ENCODE data around the gene NBEAL1. TPM values are rescaled to one million over a fixed set of nuclear protein-coding genes. Genes with fewer than 3 reads are reported as not detected.

The NBEAL1 gene
- total and polyA plus RNA-seq, 9 donors: 4.6 to 36.2 (median 26.2) TPM

- intact Hi-C loops (cut with DNase I): no loop called here
- H3K36me3 ChIP-seq: no peaks in the 10 kb centered on the region
- DNase-seq: no peak
- H3K27ac ChIP-seq: no peak overlapping the region
- 97 to 98% (median 98%) methylated on average over 3 of the region's 3 CpGs for WGBS, 3 donors
- no peaks in the 10 kb centered on the region for H3K27me3 ChIP-seq
- no peaks in the 10 kb centered on the region for H3K9me3 ChIP-seq
- no peaks in the 10 kb centered on the region for H3K4me1 ChIP-seq (ENCODE audit: insufficient read depth)
- TF ChIP-seq POLR2A (IDR thresholded peaks at IDR 0.05) (no peak), CTCF (IDR thresholded peaks at IDR 0.05) (no peak), EP300 (IDR thresholded peaks at IDR 0.05) (no peak)
- H3K4me3 ChIP-seq: no peak overlapping the region
Measured at GRCh38 chr2:203191961-203192360, 177.3 kb downstream of the NBEAL1 start.

- 87 to 94% (median 88%) methylated on average over 5 of the region's 5 CpGs for WGBS, 3 donors
- Histone ChIP-seq H3K27me3 (no peaks in the 10 kb centered on the region), H3K4me3 (no peak overlapping the region), H3K27ac (no peak overlapping the region), H3K4me1 (ENCODE audit: insufficient read depth) (no peaks in the 10 kb centered on the region), H3K9me3 (no peaks in the 10 kb centered on the region), H3K36me3 (no peaks in the 10 kb centered on the region)
- TF ChIP-seq EP300 (IDR thresholded peaks at IDR 0.05) (no peak), CTCF (IDR thresholded peaks at IDR 0.05) (no peak)
- DNase-seq: no peak
- intact Hi-C loops (cut with DNase I): no loop called here
Measured at GRCh38 chr2:203195331-203196036, 180.8 kb downstream of the NBEAL1 start.

- Histone ChIP-seq H3K4me1 (ENCODE audit: insufficient read depth) (no peaks in the 10 kb centered on the region), H3K27ac (no peak overlapping the region), H3K36me3 (no peaks in the 10 kb centered on the region), H3K9me3 (no peaks in the 10 kb centered on the region), H3K27me3 (no peaks in the 10 kb centered on the region), H3K4me3 (no peak overlapping the region)
- TF ChIP-seq POLR2A (IDR thresholded peaks at IDR 0.05): no peak
- no peak for TF ChIP-seq CTCF (IDR thresholded peaks at IDR 0.05)
- TF ChIP-seq EP300 (IDR thresholded peaks at IDR 0.05): no peak
- intact Hi-C loops (cut with DNase I): no loop called here
- no peak for DNase-seq
Measured at GRCh38 chr2:203200866-203201265, 186.2 kb downstream of the NBEAL1 start.

- no peaks in the 10 kb centered on the region for H3K27me3 ChIP-seq
- H3K27ac ChIP-seq: no peak overlapping the region
- H3K36me3 ChIP-seq: no peaks in the 10 kb centered on the region
- intact Hi-C loops (cut with DNase I): no loop called here
- H3K9me3 ChIP-seq: no peaks in the 10 kb centered on the region
- no peak overlapping the region for H3K4me3 ChIP-seq
- no peak for TF ChIP-seq EP300 (IDR thresholded peaks at IDR 0.05)
- WGBS, 3 donors: 88 to 95% (median 92%) methylated on average over 5 of the region's 5 CpGs
- no peak for DNase-seq
- no peaks in the 10 kb centered on the region for H3K4me1 ChIP-seq (ENCODE audit: insufficient read depth)
Measured at GRCh38 chr2:203201426-203201825, 186.8 kb downstream of the NBEAL1 start.

GRCh38 chr2:203209538-203209937 lies 194.9 kb downstream of the NBEAL1 start:
- Histone ChIP-seq H3K4me3 (no peak overlapping the region), H3K27ac (no peak overlapping the region), H3K36me3 (no peaks in the 10 kb centered on the region), H3K9me3 (no peaks in the 10 kb centered on the region), H3K27me3 (no peaks in the 10 kb centered on the region), H3K4me1 (ENCODE audit: insufficient read depth) (no peaks in the 10 kb centered on the region)
- intact Hi-C loops (cut with DNase I): no loop called here
- TF ChIP-seq CTCF (IDR thresholded peaks at IDR 0.05) (no peak), EP300 (IDR thresholded peaks at IDR 0.05) (no peak), POLR2A (IDR thresholded peaks at IDR 0.05) (no peak)
- 95 to 100% (median 96%) methylated on average over 1 of the region's 1 CpG for WGBS, 3 donors
- no peak for DNase-seq

Data from ovary (tissue), 9 donors.